HEK293 (cell line): Measurements from ENCODE around the gene MYLK4.

Source experiments
- CTCF ChIP-seq: fragments of 450-650 bp; formaldehyde crosslinking; IDR thresholded peaks from 2 replicates; pipeline ENCODE4 v1.5.1; 2016; ENCODE audit warnings: missing biosample characterization, missing genetic modification characterization
- REST ChIP-seq: fragments of 450-650 bp; formaldehyde crosslinking; IDR thresholded peaks from 2 replicates; pipeline ENCODE4 v1.5.1; 2016; ENCODE audit warnings: missing biosample characterization, missing genetic modification characterization
- TSHZ1 ChIP-seq: fragments of 450-650 bp; formaldehyde crosslinking; IDR thresholded peaks from 2 replicates; pipeline ENCODE4 v1.5.1; 2016; ENCODE audit warnings: missing biosample characterization, missing genetic modification characterization, borderline replicate concordance
- ZNF140 ChIP-seq: fragments of 450-650 bp; formaldehyde crosslinking; IDR thresholded peaks from 2 replicates; pipeline ENCODE4 v1.5.1; 2016; ENCODE audit warnings: missing biosample characterization, missing genetic modification characterization
- ZNF324 ChIP-seq: fragments of 450-650 bp; formaldehyde crosslinking; IDR thresholded peaks from 2 replicates; pipeline ENCODE4 v1.5.1; 2016; ENCODE audit warnings: missing biosample characterization, missing genetic modification characterization
- ZNF449 ChIP-seq: fragments of 450-650 bp; formaldehyde crosslinking; IDR thresholded peaks from 2 replicates; pipeline ENCODE4 v1.5.1; 2017; ENCODE audit warnings: missing biosample characterization, mild to moderate bottlenecking, missing genetic modification characterization, moderate library complexity
- ZSCAN5A ChIP-seq: fragments of 450-650 bp; formaldehyde crosslinking; IDR thresholded peaks from 2 replicates; pipeline ENCODE4 v1.5.1; 2016; ENCODE audit warnings: missing biosample characterization, missing genetic modification characterization
- TF ChIP-seq, protein P1 (sequence below): fragments of 450-650 bp; formaldehyde crosslinking; IDR thresholded peaks from 2 replicates; pipeline ENCODE4 v1.5.1; 2016; ENCODE audit warnings: missing biosample characterization, missing genetic modification characterization, borderline replicate concordance

- TF ChIP-seq ZSCAN5A (tag by site-specific recombination) (no peak), ZNF140 (tag by site-specific recombination) (no peak), TSHZ1 (tag by site-specific recombination) (no peak), CTCF (tag by site-specific recombination) (no peak), REST (tag by site-specific recombination) (no peak), ZNF324 (tag by site-specific recombination) (no peak), ZNF449 (tag by site-specific recombination) (no peak)
- TF ChIP-seq, protein P1, sequence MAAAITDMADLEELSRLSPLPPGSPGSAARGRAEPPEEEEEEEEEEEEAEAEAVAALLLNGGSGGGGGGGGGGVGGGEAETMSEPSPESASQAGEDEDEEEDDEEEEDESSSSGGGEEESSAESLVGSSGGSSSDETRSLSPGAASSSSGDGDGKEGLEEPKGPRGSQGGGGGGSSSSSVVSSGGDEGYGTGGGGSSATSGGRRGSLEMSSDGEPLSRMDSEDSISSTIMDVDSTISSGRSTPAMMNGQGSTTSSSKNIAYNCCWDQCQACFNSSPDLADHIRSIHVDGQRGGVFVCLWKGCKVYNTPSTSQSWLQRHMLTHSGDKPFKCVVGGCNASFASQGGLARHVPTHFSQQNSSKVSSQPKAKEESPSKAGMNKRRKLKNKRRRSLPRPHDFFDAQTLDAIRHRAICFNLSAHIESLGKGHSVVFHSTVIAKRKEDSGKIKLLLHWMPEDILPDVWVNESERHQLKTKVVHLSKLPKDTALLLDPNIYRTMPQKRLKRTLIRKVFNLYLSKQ (tag by site-specific recombination) = no peak
Observed at GRCh38 chr6:2661651-2662050, 89.1 kb downstream of the MYLK4 start.
